GM12878 (cell line): ENCODE data around the gene TACC2. TPM values are rescaled to one million over a fixed set of nuclear protein-coding genes. Genes with fewer than 3 reads are reported as not detected.

Experiments
- ATAC-seq: fragments of 200-7000 bp; cut with Tn5 transposase; 3 replicates; pipeline ENCODE4 v1.9.1; 2020; ENCODE audit warnings: mild to moderate bottlenecking, moderate library complexity
- BruUV-seq: library from RNA; stranded (reverse); fragments of 400-500 nt; replicated peaks from 2 replicates; lab custom pipeline; 2021; lab: Mats Ljungman, UMichigan
- CTCF ChIA-PET: fragments of 300-600 bp; sonication (Branson Sonifier 250); formaldehyde crosslinking; extraction: SDS; loops from one replicate; lab custom pipeline; 2021; ENCODE audit warnings: inconsistent platforms; lab: Yijun Ruan, JAX
- POLR2A ChIA-PET: fragments of 350-600 bp; formaldehyde crosslinking; extraction: SDS; loops from one replicate; lab custom pipeline; 2021; ENCODE audit warnings: inconsistent platforms; lab: Charles Lee
- RAD21 ChIA-PET: fragments of 300-600 bp; sonication (Branson Sonifier 250); formaldehyde crosslinking; loops from one replicate; lab custom pipeline; 2023; ENCODE audit warnings: antibody characterized with exemption; ENCODE audit not compliant: unreplicated experiment; lab: Charles Lee
- SMC1A ChIA-PET: fragments of 300-600 bp; sonication (Branson Sonifier 250); formaldehyde crosslinking; loops from one replicate; lab custom pipeline; 2023; ENCODE audit not compliant: unreplicated experiment, uncharacterized antibody; lab: Charles Lee
- DNase-seq: peaks from one replicate; pipeline ENCODE4 v3.0.0-alpha.2; 2011; ENCODE audit warnings: low read depth, low spot score
- FAIRE-seq: peaks from 3 replicates; lab custom pipeline; 2011; peaks lifted over from hg19 to GRCh38; lab: Jason Lieb, UNC
- H2AFZ ChIP-seq: 2 replicates; pipeline ENCODE4 v1.6.0; 2011; ENCODE audit warnings: low read depth, low read length, control low read depth; ENCODE audit not compliant: control insufficient read depth
- H3K27ac ChIP-seq: 2 replicates; pipeline ENCODE4 v1.5.1; 2011; ENCODE audit warnings: control low read depth; ENCODE audit not compliant: control insufficient read depth, insufficient read depth
- H3K27me3 ChIP-seq, 2 experiments: replicated peaks in 1 of 2; 2 replicates each; pipeline versions ENCODE4 v1.6.0 to v1.6.1; 2011; ENCODE audit warnings: low read length in 1 of 2; ENCODE audit not compliant: control insufficient read depth in 2 of 2, insufficient read depth in 2 of 2
- H3K36me3 ChIP-seq, 2 experiments: 2 replicates each; pipeline ENCODE4 v1.5.1; 2011; ENCODE audit warnings: low read length in 1 of 2; ENCODE audit not compliant: control insufficient read depth in 2 of 2, insufficient read depth in 2 of 2
- H3K4me1 ChIP-seq: 2 replicates; pipeline ENCODE4 v1.6.1; 2011; ENCODE audit warnings: mild to moderate bottlenecking, low read length, moderate library complexity, mixed read lengths; ENCODE audit not compliant: control insufficient read depth, insufficient read depth
- H3K4me2 ChIP-seq: 2 replicates; pipeline ENCODE4 v1.6.0; 2011; ENCODE audit warnings: control low read depth; ENCODE audit not compliant: control insufficient read depth, insufficient read depth
- H3K4me3 ChIP-seq: fragments of 200-600 bp; sonication (generic); 2 replicates; pipeline ENCODE4 v1.5.1; 2016
- H3K79me2 ChIP-seq: 2 replicates; pipeline ENCODE4 v1.6.0; 2011; ENCODE audit warnings: low read length; ENCODE audit not compliant: control insufficient read depth, insufficient read depth
- H3K9ac ChIP-seq: 2 replicates; pipeline ENCODE4 v1.8.0; 2011; ENCODE audit warnings: low read length, control low read depth, mixed read lengths; ENCODE audit not compliant: control insufficient read depth, insufficient read depth
- H3K9me3 ChIP-seq: replicated peaks from 3 replicates; pipeline ENCODE4 v1.5.1; 2011; ENCODE audit warnings: mild to moderate bottlenecking, low read length; ENCODE audit not compliant: control insufficient read depth, insufficient read depth
- H4K20me1 ChIP-seq: 2 replicates; pipeline ENCODE4 v1.6.0; 2011; ENCODE audit not compliant: control insufficient read depth, insufficient read depth
- CBFB ChIP-seq: IDR thresholded peaks from 2 replicates; pipeline ENCODE4 v1.6.1; 2016; ENCODE audit warnings: antibody characterized with exemption, low read depth
- CBX5 ChIP-seq: sonication (generic); IDR thresholded peaks from 2 replicates; pipeline ENCODE4 v1.6.1; 2016; ENCODE audit warnings: low read depth, moderate library complexity, mild to moderate bottlenecking, inconsistent platforms
- FOS ChIP-seq: IDR thresholded peaks from 3 replicates; pipeline ENCODE4 v1.6.1; 2011; ENCODE audit warnings: borderline replicate concordance; ENCODE audit not compliant: insufficient read length; ENCODE audit errors: extremely low read depth
- HDAC2 ChIP-seq: fragments of 200-600 bp; sonication (generic); IDR thresholded peaks from 2 replicates; pipeline ENCODE4 v1.6.1; 2017
- NR2C2 ChIP-seq: IDR thresholded peaks from 2 replicates; pipeline ENCODE4 v1.6.1; 2011; ENCODE audit warnings: borderline replicate concordance, low read depth; ENCODE audit not compliant: control insufficient read depth, insufficient read length
- RB1 ChIP-seq: fragments of 450-650 bp; formaldehyde crosslinking; IDR thresholded peaks from 2 replicates; pipeline ENCODE4 v1.6.1; 2017; ENCODE audit warnings: mild to moderate bottlenecking, borderline replicate concordance
- TCF7 ChIP-seq: IDR thresholded peaks from 2 replicates; pipeline ENCODE4 v1.6.1; 2014; ENCODE audit warnings: antibody characterized with exemption, borderline replicate concordance
- WGBS: methylation state at CpG from one replicate; pipeline ENCODE4 v1.1.6; 2016; ENCODE audit warnings: low lambda C conversion rate; ENCODE audit not compliant: insufficient replicate concordance, insufficient coverage; ENCODE audit errors: missing lambda C conversion rate; 5-methylcytosine and 5-hydroxymethylcytosine counted together
- in situ Hi-C: fragments of 300-500 bp; cut with MboI; formaldehyde crosslinking; loops from 9 replicates; pipeline ENCODE4 v1.14.3; 2018; ENCODE audit warnings: mixed read lengths
- intact Hi-C: fragments of 100-400 bp; cut with micrococcal nuclease; formaldehyde crosslinking; loops from one replicate; pipeline ENCODE4 v1.14.2; 2022; ENCODE audit not compliant: unreplicated experiment
- polyA plus RNA-seq, 11 experiments: library from polyadenylated mRNA; depleted of rRNA in 4 of 11; unstranded in 6 of 11; stranded (reverse) in 5 of 11; fragments of >200 nt; fragmentation: Nextera tagmentation in 4 of 11; fragmentation: Illumina TruSeq in 1 of 11; extraction: Ambion mirVana in 4 of 11; extraction: Trizol in 1 of 11; gene quantifications; 1 replicate in 1 of 11; 2 replicates in 10 of 11; pipeline versions ENCODE4 v1.2.1 to v1.2.3, GENCODE V29; 2011 to 2016; ENCODE audit warnings: inconsistent platforms in 2 of 11, missing spikeins in 2 of 11, low read depth in 1 of 11
- total RNA-seq, 4 experiments: library from RNA; depleted of rRNA in 3 of 4; stranded (reverse); fragments of >200 nt in 3 of 4; fragmentation: Illumina TruSeq in 1 of 4; extraction: Trizol in 1 of 4; gene quantifications; 2 replicates each; pipeline versions ENCODE4 v1.2.1 to v1.2.3, GENCODE V29; 2013 to 2021
- TF ChIP-seq, protein P1 (sequence below): fragments of 450-650 bp; IDR thresholded peaks from 2 replicates; pipeline ENCODE4 v1.6.1; 2017; ENCODE audit warnings: mild to moderate bottlenecking
- TF ChIP-seq, protein P2 (sequence below): IDR thresholded peaks from 2 replicates; pipeline ENCODE4 v1.6.1; 2011; ENCODE audit warnings: borderline replicate concordance, low read depth, mild to moderate bottlenecking, moderate library complexity, mixed read lengths, low read length; ENCODE audit not compliant: insufficient read depth; ENCODE audit errors: extremely low read length

The TACC2 gene
- total and polyA plus RNA-seq, 10 of the 15 experiments (the other 5 are each of a cell fraction or from before 2014, with no cell fraction given), result 0.07 to 0.64 (median 0.13) TPM; not detected in 5

DNA sequence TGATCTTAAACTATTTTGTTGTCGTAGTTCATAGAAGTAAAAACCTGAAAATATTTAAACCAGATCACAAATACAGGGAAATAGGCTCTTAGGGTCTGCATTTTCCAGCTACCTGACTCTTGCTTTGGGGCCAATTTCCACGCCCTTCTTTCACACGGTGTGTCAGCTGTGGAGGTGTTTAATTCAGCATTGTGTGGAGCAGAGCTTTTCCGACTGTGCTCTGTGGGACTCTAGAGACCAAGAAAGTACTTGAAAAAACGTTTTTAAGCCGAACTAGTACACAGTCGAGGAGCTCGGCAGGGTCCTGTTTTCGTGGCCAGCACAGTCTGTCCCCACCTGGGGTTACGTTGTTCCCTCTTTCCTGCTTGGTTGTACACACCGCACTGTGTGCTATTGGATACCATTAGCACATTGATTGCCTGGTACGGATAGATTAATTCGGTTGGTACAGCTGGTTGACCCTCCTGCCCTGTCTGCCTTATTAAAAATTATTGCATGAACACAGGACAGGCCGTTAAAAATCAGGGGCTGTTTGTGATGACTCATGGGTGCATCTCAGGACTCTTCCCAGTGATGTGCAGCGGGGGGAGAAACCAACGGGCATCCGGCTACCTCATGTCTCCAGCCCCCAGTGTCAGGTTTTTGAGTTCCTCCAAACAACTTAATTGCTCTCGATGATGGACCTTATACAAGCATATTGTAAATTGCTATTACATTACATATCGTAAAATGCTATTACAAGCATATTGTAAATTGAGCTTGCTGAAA lies 201.4 kb downstream of the TACC2 start:
- no peak overlapping the region for H3K4me2 ChIP-seq
- H3K9me3 ChIP-seq, result no peaks in the 10 kb centered on the region
- no peak overlapping the region for H3K9ac ChIP-seq
- H3K36me3 ChIP-seq, result no peaks in the 10 kb centered on the region
- BruUV-seq, result no TSS peak
- FAIRE-seq (no peak), DNase-seq (no peak), ATAC-seq (no peak)
- no peak overlapping the region for H2AFZ ChIP-seq
- H4K20me1 ChIP-seq, result no peaks in the 10 kb centered on the region
- CTCF ChIA-PET, result interaction anchor here (0.6 kb wide), 1 partner anchor 1116 kb away, joined by 3 read pairs; no protein-coding TSS in a partner anchor
- H3K27me3 ChIP-seq, result no peaks in the 10 kb centered on the region; a peak in 2 of 4 replicates
- H3K79me2 ChIP-seq, result no peaks in the 10 kb centered on the region
- POLR2A ChIA-PET, result no interaction called here
- SMC1A ChIA-PET, result interaction anchor here (0.7 kb wide), 1 partner anchor 274 kb away, joined by 5 read pairs; no protein-coding TSS in a partner anchor
- intact Hi-C loops, result no loop called here
- WGBS, result 39% methylated on average over 19 of the region's 19 CpGs
- in situ Hi-C loops, result no loop called here
- no peak for TF ChIP-seq RB1
- TF ChIP-seq CBX5, result no peak
- TF ChIP-seq CBFB, result no peak
- RAD21 ChIA-PET, result no interaction called here
- no peak overlapping the region for H3K27ac ChIP-seq
- H3K4me3 ChIP-seq, result no peak overlapping the region
- H3K4me1 ChIP-seq, result no peaks in the 10 kb centered on the region

DNA sequence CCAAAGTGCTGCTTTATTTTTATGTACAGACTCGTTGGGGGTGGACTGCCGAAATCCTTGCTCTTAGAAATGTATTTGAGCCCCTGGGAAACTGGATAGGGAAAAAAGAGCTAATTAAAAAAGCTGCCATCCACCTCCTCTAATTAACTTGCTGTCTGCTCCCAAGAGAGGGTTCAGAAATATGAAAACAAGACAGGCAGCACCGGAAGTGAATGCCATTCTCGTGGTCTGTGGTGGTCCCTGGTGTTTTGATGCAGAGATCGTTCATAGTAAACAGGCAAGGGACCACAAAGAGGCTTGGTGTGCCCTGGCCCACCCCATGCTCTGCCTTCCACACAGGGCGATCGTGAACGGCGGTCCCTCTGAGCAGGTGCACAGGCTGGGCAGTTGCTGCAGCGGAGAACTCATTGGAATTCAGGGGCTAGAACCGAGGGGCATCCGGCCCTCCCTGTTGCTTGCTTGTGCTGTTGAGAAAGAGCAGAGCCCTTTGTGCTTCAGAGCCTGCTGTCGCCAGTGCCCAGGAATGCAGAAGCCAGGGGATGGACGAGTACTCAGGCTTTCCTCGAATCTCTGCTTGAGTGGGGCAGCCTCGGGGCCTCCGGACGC lies 203.1 kb downstream of the TACC2 start:
- ChIA-PET POLR2A (no interaction called here), SMC1A (no interaction called here)

More for the DNA sequence above, 203.1 kb downstream of the TACC2 start:
- intact Hi-C loops (no loop called here), in situ Hi-C loops (no loop called here)
- H3K4me1 ChIP-seq, result no peaks in the 10 kb centered on the region
- FAIRE-seq, result no peak
- H2AFZ ChIP-seq, result no peak overlapping the region
- no peak for ATAC-seq
- no peak overlapping the region for H3K27ac ChIP-seq
- BruUV-seq, result no TSS peak
- CTCF ChIA-PET, result no interaction called here
- no peak for DNase-seq
- no peaks in the 10 kb centered on the region for H3K79me2 ChIP-seq
- H4K20me1 ChIP-seq, result no peaks in the 10 kb centered on the region
- RAD21 ChIA-PET, result no interaction called here
- no peaks in the 10 kb centered on the region; a peak in 2 of 4 replicates for H3K27me3 ChIP-seq
- no peak overlapping the region for H3K4me2 ChIP-seq
- 32% methylated on average over 18 of the region's 18 CpGs for WGBS
- TF ChIP-seq TCF7, result no peak
- TF ChIP-seq, protein P1, sequence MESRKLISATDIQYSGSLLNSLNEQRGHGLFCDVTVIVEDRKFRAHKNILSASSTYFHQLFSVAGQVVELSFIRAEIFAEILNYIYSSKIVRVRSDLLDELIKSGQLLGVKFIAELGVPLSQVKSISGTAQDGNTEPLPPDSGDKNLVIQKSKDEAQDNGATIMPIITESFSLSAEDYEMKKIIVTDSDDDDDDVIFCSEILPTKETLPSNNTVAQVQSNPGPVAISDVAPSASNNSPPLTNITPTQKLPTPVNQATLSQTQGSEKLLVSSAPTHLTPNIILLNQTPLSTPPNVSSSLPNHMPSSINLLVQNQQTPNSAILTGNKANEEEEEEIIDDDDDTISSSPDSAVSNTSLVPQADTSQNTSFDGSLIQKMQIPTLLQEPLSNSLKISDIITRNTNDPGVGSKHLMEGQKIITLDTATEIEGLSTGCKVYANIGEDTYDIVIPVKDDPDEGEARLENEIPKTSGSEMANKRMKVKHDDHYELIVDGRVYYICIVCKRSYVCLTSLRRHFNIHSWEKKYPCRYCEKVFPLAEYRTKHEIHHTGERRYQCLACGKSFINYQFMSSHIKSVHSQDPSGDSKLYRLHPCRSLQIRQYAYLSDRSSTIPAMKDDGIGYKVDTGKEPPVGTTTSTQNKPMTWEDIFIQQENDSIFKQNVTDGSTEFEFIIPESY, result no peak
- no peak for TF ChIP-seq HDAC2
- no peak for TF ChIP-seq NR2C2
- TF ChIP-seq, protein P2, sequence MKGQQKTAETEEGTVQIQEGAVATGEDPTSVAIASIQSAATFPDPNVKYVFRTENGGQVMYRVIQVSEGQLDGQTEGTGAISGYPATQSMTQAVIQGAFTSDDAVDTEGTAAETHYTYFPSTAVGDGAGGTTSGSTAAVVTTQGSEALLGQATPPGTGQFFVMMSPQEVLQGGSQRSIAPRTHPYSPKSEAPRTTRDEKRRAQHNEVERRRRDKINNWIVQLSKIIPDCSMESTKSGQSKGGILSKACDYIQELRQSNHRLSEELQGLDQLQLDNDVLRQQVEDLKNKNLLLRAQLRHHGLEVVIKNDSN, result no peak
- TF ChIP-seq FOS, result no peak
- TF ChIP-seq, all 136 proteins: peak for 0
- H3K9me3 ChIP-seq, result no peaks in the 10 kb centered on the region
- H3K36me3 ChIP-seq, result no peaks in the 10 kb centered on the region
- no peak overlapping the region for H3K4me3 ChIP-seq
- H3K9ac ChIP-seq, result no peak overlapping the region
